Measurements from ENCODE around the gene HOXA5.

HOXA5 gene

GRCh38 chr7:27165089-27165995 is 21.9 kb upstream of the HOXA5 start, which contains the start of gene HOXA9:
TSS of gene HOXA9 (minus strand) at chr7:27165537. CDS start at chr7:27165457, 80 bp downstream.
- Histone ChIP-seq H3K4me3 (ENCODE audit: low read depth, low read length) (peak within 1 kb of the TSS; percentile 18), H3K27me3 (ENCODE audit: control insufficient read depth, insufficient read depth, low read length) (peaks cover 96% of the 10 kb centered on the region)

GRCh38 chr7:27164367-27165088 is 21.0 kb upstream of the HOXA5 start:
- H3K4me3 ChIP-seq (ENCODE audit: low read depth, low read length), result peak overlapping the region; percentile 12
- no peaks in the 10 kb centered on the region for H3K36me3 ChIP-seq (ENCODE audit: control insufficient read depth, insufficient read depth, low read length)
- H3K9ac ChIP-seq (ENCODE audit: low read depth, low read length), result no peak overlapping the region
- H3K27me3 ChIP-seq (ENCODE audit: control insufficient read depth, insufficient read depth, low read length), result peaks cover 97% of the 10 kb centered on the region
- H3K9me3 ChIP-seq (ENCODE audit: control insufficient read depth, insufficient read depth, low read length), result no peaks in the 10 kb centered on the region
- H3K4me1 ChIP-seq (ENCODE audit: control insufficient read depth, insufficient read depth, low read length), result no peaks in the 10 kb centered on the region

More at GRCh38 chr7:27165089-27165995, 21.9 kb upstream of the HOXA5 start, which contains the start of gene HOXA9:
- Histone ChIP-seq H3K36me3 (ENCODE audit: control insufficient read depth, insufficient read depth, low read length) (no peaks in the 10 kb centered on the region), H3K4me1 (ENCODE audit: control insufficient read depth, insufficient read depth, low read length) (no peaks in the 10 kb centered on the region), H3K9me3 (ENCODE audit: control insufficient read depth, insufficient read depth, low read length) (no peaks in the 10 kb centered on the region), H3K9ac (ENCODE audit: low read depth, low read length) (no peak within 1 kb of the TSS)

- no peak overlapping the region for H3K9ac ChIP-seq (ENCODE audit: low read depth, low read length)
- H3K4me1 ChIP-seq (ENCODE audit: control insufficient read depth, insufficient read depth, low read length), result no peaks in the 10 kb centered on the region
- H3K9me3 ChIP-seq (ENCODE audit: control insufficient read depth, insufficient read depth, low read length), result no peaks in the 10 kb centered on the region
- H3K4me3 ChIP-seq (ENCODE audit: low read depth, low read length), result peak overlapping the region; percentile 12
- H3K36me3 ChIP-seq (ENCODE audit: control insufficient read depth, insufficient read depth, low read length), result no peaks in the 10 kb centered on the region
- H3K27me3 ChIP-seq (ENCODE audit: control insufficient read depth, insufficient read depth, low read length), result peaks cover 98% of the 10 kb centered on the region
Observed at GRCh38 chr7:27164045-27164366, 20.5 kb upstream of the HOXA5 start.

GRCh38 chr7:27163288-27164044 is 20.0 kb upstream of the HOXA5 start:
- peak overlapping the region; percentile 12 for H3K4me3 ChIP-seq (ENCODE audit: low read depth, low read length)
- no peaks in the 10 kb centered on the region for H3K4me1 ChIP-seq (ENCODE audit: control insufficient read depth, insufficient read depth, low read length)
- no peaks in the 10 kb centered on the region for H3K9me3 ChIP-seq (ENCODE audit: control insufficient read depth, insufficient read depth, low read length)
- peaks cover 98% of the 10 kb centered on the region for H3K27me3 ChIP-seq (ENCODE audit: control insufficient read depth, insufficient read depth, low read length)
- no peaks in the 10 kb centered on the region for H3K36me3 ChIP-seq (ENCODE audit: control insufficient read depth, insufficient read depth, low read length)
- H3K9ac ChIP-seq (ENCODE audit: low read depth, low read length), result no peak overlapping the region

GRCh38 chr7:27162561-27163287 is 19.2 kb upstream of the HOXA5 start:
- Histone ChIP-seq H3K4me3 (ENCODE audit: low read depth, low read length) (no peak overlapping the region), H3K4me1 (ENCODE audit: control insufficient read depth, insufficient read depth, low read length) (no peaks in the 10 kb centered on the region), H3K27me3 (ENCODE audit: control insufficient read depth, insufficient read depth, low read length) (peaks cover 98% of the 10 kb centered on the region), H3K9me3 (ENCODE audit: control insufficient read depth, insufficient read depth, low read length) (no peaks in the 10 kb centered on the region), H3K36me3 (ENCODE audit: control insufficient read depth, insufficient read depth, low read length) (no peaks in the 10 kb centered on the region), H3K9ac (ENCODE audit: low read depth, low read length) (no peak overlapping the region)

- Histone ChIP-seq H3K9me3 (ENCODE audit: control insufficient read depth, insufficient read depth, low read length) (no peaks in the 10 kb centered on the region), H3K36me3 (ENCODE audit: control insufficient read depth, insufficient read depth, low read length) (no peaks in the 10 kb centered on the region), H3K4me3 (ENCODE audit: low read depth, low read length) (peak overlapping the region; percentile 8), H3K27me3 (ENCODE audit: control insufficient read depth, insufficient read depth, low read length) (peaks cover 98% of the 10 kb centered on the region), H3K4me1 (ENCODE audit: control insufficient read depth, insufficient read depth, low read length) (no peaks in the 10 kb centered on the region), H3K9ac (ENCODE audit: low read depth, low read length) (no peak overlapping the region)
Observed at GRCh38 chr7:27161721-27162560, 18.5 kb upstream of the HOXA5 start.

- Histone ChIP-seq H3K4me3 (ENCODE audit: low read depth, low read length) (peak overlapping the region; percentile 46), H3K27me3 (ENCODE audit: control insufficient read depth, insufficient read depth, low read length) (peaks cover 97% of the 10 kb centered on the region), H3K36me3 (ENCODE audit: control insufficient read depth, insufficient read depth, low read length) (no peaks in the 10 kb centered on the region), H3K4me1 (ENCODE audit: control insufficient read depth, insufficient read depth, low read length) (no peaks in the 10 kb centered on the region), H3K9ac (ENCODE audit: low read depth, low read length) (no peak overlapping the region), H3K9me3 (ENCODE audit: control insufficient read depth, insufficient read depth, low read length) (no peaks in the 10 kb centered on the region)
Observed at GRCh38 chr7:27161214-27161720, 17.8 kb upstream of the HOXA5 start.

GRCh38 chr7:27160546-27161213 is 17.2 kb upstream of the HOXA5 start:
- Histone ChIP-seq H3K4me3 (ENCODE audit: low read depth, low read length) (peak overlapping the region; percentile 46), H3K4me1 (ENCODE audit: control insufficient read depth, insufficient read depth, low read length) (no peaks in the 10 kb centered on the region), H3K27me3 (ENCODE audit: control insufficient read depth, insufficient read depth, low read length) (peaks cover 97% of the 10 kb centered on the region), H3K36me3 (ENCODE audit: control insufficient read depth, insufficient read depth, low read length) (no peaks in the 10 kb centered on the region), H3K9me3 (ENCODE audit: control insufficient read depth, insufficient read depth, low read length) (no peaks in the 10 kb centered on the region), H3K9ac (ENCODE audit: low read depth, low read length) (no peak overlapping the region)

- H3K4me1 ChIP-seq (ENCODE audit: control insufficient read depth, insufficient read depth, low read length), result no peaks in the 10 kb centered on the region
- H3K36me3 ChIP-seq (ENCODE audit: control insufficient read depth, insufficient read depth, low read length), result no peaks in the 10 kb centered on the region
- no peak overlapping the region for H3K9ac ChIP-seq (ENCODE audit: low read depth, low read length)
- H3K9me3 ChIP-seq (ENCODE audit: control insufficient read depth, insufficient read depth, low read length), result no peaks in the 10 kb centered on the region
- peaks cover 97% of the 10 kb centered on the region for H3K27me3 ChIP-seq (ENCODE audit: control insufficient read depth, insufficient read depth, low read length)
- H3K4me3 ChIP-seq (ENCODE audit: low read depth, low read length), result peak overlapping the region; percentile 46
Observed at GRCh38 chr7:27160145-27160545, 16.7 kb upstream of the HOXA5 start.

Data from iPS-15b (cell line).